ENCODE results near the gene GRIK5. TPM values are rescaled to one million over a fixed set of nuclear protein-coding genes. Genes with fewer than 3 reads are reported as not detected.

Gene GRIK5
- polyA plus RNA-seq, 1 donor from 2014 or later: 22.4 TPM

DNA sequence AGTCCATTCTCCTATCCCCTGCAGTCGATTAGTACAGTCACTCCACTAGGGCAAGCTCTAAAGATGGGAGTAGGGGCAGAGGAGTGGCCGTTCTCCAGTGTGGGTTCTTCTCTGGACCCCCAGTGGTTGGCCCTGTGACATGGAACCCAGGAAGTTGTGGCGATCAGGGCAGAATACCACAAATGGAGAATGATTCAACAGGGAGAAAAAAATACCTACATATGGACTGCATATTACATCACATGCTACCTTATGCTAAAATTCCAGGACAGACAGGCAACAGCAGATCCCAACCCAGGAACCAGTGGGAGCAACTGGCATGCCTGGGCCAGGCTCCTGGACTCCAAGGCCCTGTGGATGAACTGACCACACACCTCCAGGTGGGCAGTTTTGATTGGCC, 41.8 kb upstream of the GRIK5 start:
- TF ChIP-seq TAF1 (IDR thresholded peaks at IDR 0.05; ENCODE audit: low read depth) (no peak), RAD21 (conservative IDR thresholded peaks at IDR 0.05) (no peak), SMC3 (conservative IDR thresholded peaks at IDR 0.05; ENCODE audit: poor library complexity) (no peak), EZH2 (IDR thresholded peaks at IDR 0.05; ENCODE audit: borderline replicate concordance, insufficient read depth, low read length, poor library complexity, severe bottlenecking) (no peak), MXI1 (conservative IDR thresholded peaks at IDR 0.05; ENCODE audit: poor library complexity, severe bottlenecking) (no peak), EP300 (conservative IDR thresholded peaks at IDR 0.05; ENCODE audit: poor library complexity, severe bottlenecking) (no peak), POLR2AphosphoS5 (IDR thresholded peaks at IDR 0.05) (no peak)
- TF ChIP-seq, protein P1, sequence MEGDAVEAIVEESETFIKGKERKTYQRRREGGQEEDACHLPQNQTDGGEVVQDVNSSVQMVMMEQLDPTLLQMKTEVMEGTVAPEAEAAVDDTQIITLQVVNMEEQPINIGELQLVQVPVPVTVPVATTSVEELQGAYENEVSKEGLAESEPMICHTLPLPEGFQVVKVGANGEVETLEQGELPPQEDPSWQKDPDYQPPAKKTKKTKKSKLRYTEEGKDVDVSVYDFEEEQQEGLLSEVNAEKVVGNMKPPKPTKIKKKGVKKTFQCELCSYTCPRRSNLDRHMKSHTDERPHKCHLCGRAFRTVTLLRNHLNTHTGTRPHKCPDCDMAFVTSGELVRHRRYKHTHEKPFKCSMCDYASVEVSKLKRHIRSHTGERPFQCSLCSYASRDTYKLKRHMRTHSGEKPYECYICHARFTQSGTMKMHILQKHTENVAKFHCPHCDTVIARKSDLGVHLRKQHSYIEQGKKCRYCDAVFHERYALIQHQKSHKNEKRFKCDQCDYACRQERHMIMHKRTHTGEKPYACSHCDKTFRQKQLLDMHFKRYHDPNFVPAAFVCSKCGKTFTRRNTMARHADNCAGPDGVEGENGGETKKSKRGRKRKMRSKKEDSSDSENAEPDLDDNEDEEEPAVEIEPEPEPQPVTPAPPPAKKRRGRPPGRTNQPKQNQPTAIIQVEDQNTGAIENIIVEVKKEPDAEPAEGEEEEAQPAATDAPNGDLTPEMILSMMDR (IDR thresholded peaks at IDR 0.05; ENCODE audit: poor library complexity, severe bottlenecking): no peak
- TF ChIP-seq, protein P2, sequence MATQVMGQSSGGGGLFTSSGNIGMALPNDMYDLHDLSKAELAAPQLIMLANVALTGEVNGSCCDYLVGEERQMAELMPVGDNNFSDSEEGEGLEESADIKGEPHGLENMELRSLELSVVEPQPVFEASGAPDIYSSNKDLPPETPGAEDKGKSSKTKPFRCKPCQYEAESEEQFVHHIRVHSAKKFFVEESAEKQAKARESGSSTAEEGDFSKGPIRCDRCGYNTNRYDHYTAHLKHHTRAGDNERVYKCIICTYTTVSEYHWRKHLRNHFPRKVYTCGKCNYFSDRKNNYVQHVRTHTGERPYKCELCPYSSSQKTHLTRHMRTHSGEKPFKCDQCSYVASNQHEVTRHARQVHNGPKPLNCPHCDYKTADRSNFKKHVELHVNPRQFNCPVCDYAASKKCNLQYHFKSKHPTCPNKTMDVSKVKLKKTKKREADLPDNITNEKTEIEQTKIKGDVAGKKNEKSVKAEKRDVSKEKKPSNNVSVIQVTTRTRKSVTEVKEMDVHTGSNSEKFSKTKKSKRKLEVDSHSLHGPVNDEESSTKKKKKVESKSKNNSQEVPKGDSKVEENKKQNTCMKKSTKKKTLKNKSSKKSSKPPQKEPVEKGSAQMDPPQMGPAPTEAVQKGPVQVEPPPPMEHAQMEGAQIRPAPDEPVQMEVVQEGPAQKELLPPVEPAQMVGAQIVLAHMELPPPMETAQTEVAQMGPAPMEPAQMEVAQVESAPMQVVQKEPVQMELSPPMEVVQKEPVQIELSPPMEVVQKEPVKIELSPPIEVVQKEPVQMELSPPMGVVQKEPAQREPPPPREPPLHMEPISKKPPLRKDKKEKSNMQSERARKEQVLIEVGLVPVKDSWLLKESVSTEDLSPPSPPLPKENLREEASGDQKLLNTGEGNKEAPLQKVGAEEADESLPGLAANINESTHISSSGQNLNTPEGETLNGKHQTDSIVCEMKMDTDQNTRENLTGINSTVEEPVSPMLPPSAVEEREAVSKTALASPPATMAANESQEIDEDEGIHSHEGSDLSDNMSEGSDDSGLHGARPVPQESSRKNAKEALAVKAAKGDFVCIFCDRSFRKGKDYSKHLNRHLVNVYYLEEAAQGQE (IDR thresholded peaks at IDR 0.05; ENCODE audit: borderline replicate concordance): no peak
- no peaks in the 10 kb centered on the region for H3K9me3 ChIP-seq (ENCODE audit: low read length)
- no peaks in the 10 kb centered on the region for H3K36me3 ChIP-seq (ENCODE audit: insufficient read depth, low read length)
- no peak overlapping the region for H3K4me2 ChIP-seq (ENCODE audit: low read length)
- H3K4me3 ChIP-seq (ENCODE audit: low read length): no peak overlapping the region
- H3K79me2 ChIP-seq (replicated peaks; ENCODE audit: insufficient read depth, low read length): no peaks in the 10 kb centered on the region
- H2AFZ ChIP-seq (ENCODE audit: low read depth, low read length): no peak overlapping the region
- H3K9me2 ChIP-seq (ENCODE audit: insufficient read depth, low read length): no peaks in the 10 kb centered on the region
- H3F3A ChIP-seq (ENCODE audit: insufficient read depth, low read length, poor library complexity, severe bottlenecking): no peaks in the 10 kb centered on the region
- no peak overlapping the region for H3K27ac ChIP-seq (ENCODE audit: low read length)
- no peaks in the 10 kb centered on the region for H3K27me3 ChIP-seq (ENCODE audit: insufficient read depth, low read depth, low read length)
- H4K20me1 ChIP-seq (ENCODE audit: insufficient read depth): no peaks in the 10 kb centered on the region
- no peak overlapping the region for H3K9ac ChIP-seq (ENCODE audit: low read length)

DNA sequence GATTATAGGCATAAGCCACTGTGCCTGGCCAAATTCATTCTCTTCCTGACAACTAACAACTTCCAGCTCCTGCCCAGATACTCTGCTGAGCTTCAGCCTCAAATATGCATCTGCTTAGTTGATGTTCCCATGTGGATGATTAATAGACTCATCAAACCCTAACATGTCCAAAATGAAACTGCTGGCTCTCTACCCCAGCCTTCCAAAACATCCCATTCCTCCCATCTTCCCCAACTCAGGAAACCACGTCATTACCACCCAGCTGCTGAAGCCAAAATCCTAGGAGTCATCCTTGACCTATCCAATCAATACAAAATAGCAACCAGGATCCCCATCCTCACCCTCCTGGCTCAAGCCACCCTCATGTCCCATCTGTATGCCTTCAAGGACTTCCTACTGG, 41.4 kb upstream of the GRIK5 start:
- Histone ChIP-seq H3K27ac (ENCODE audit: low read length) (no peak overlapping the region), H3K27me3 (ENCODE audit: insufficient read depth, low read depth, low read length) (no peaks in the 10 kb centered on the region), H3K4me2 (ENCODE audit: low read length) (no peak overlapping the region), H3K79me2 (replicated peaks; ENCODE audit: insufficient read depth, low read length) (no peaks in the 10 kb centered on the region), H3K4me3 (ENCODE audit: low read length) (no peak overlapping the region), H3K36me3 (ENCODE audit: insufficient read depth, low read length) (no peaks in the 10 kb centered on the region), H3F3A (ENCODE audit: insufficient read depth, low read length, poor library complexity, severe bottlenecking) (no peaks in the 10 kb centered on the region), H3K9me3 (ENCODE audit: low read length) (no peaks in the 10 kb centered on the region), H4K20me1 (ENCODE audit: insufficient read depth) (no peaks in the 10 kb centered on the region), H2AFZ (ENCODE audit: low read depth, low read length) (no peak overlapping the region), H3K9me2 (ENCODE audit: insufficient read depth, low read length) (no peaks in the 10 kb centered on the region), H3K9ac (ENCODE audit: low read length) (no peak overlapping the region)
- TF ChIP-seq EZH2 (IDR thresholded peaks at IDR 0.05; ENCODE audit: borderline replicate concordance, insufficient read depth, low read length, poor library complexity, severe bottlenecking): no peak
- TF ChIP-seq TAF1 (IDR thresholded peaks at IDR 0.05; ENCODE audit: low read depth): no peak
- TF ChIP-seq EP300 (conservative IDR thresholded peaks at IDR 0.05; ENCODE audit: poor library complexity, severe bottlenecking): no peak
- no peak for TF ChIP-seq POLR2AphosphoS5 (IDR thresholded peaks at IDR 0.05)
- TF ChIP-seq, protein P1 (IDR thresholded peaks at IDR 0.05; ENCODE audit: poor library complexity, severe bottlenecking): no peak
- TF ChIP-seq SMC3 (conservative IDR thresholded peaks at IDR 0.05; ENCODE audit: poor library complexity): no peak
- no peak for TF ChIP-seq RAD21 (conservative IDR thresholded peaks at IDR 0.05)
- TF ChIP-seq, protein P2 (IDR thresholded peaks at IDR 0.05; ENCODE audit: borderline replicate concordance): no peak
- no peak for TF ChIP-seq MXI1 (conservative IDR thresholded peaks at IDR 0.05; ENCODE audit: poor library complexity, severe bottlenecking)
